Body of pancreas (tissue), 4 donors: ENCODE results near the gene EFNA1. TPM values are rescaled to one million over a fixed set of nuclear protein-coding genes. Genes with fewer than 3 reads are reported as not detected.

Source experiments
- ATAC-seq: fragments of 150-250 bp; one replicate; pipeline ENCODE4 v1.9.1; 2016
- DNase-seq, 4 donors: peaks; one replicate each; pipeline ENCODE4 v3.0.0-alpha.2; 2019
- H3K27ac ChIP-seq, 4 donors: fragments of 200-600 bp; sonication (generic); 1 replicate in 3 of 4; 2 replicates in 1 of 4; pipeline versions ENCODE4 v1.5.1 to v1.6.1; 2016 to 2019; ENCODE audit warnings: mild to moderate bottlenecking in 1 of 4, mixed read lengths in 1 of 4, moderate library complexity in 1 of 4
- H3K27me3 ChIP-seq, 2 donors: fragments of 200-600 bp; sonication (generic); one replicate each; pipeline ENCODE4 v1.6.0; 2016; ENCODE audit warnings: mild to moderate bottlenecking in 1 of 2
- H3K36me3 ChIP-seq, 2 donors: fragments of 200-600 bp; sonication (generic); replicated peaks in 1 of 2; 2 replicates each; pipeline ENCODE4 v1.5.1; 2016; ENCODE audit warnings: low read depth in 2 of 2; ENCODE audit not compliant: insufficient read depth in 1 of 2
- H3K4me1 ChIP-seq: fragments of 200-600 bp; sonication (generic); one replicate; pipeline ENCODE4 v1.6.0; 2016
- H3K4me3 ChIP-seq, 2 donors: fragments of 200-600 bp; sonication (generic); 1 replicate in 1 of 2; 2 replicates in 1 of 2; pipeline ENCODE4 v1.5.1; 2016 to 2019
- H3K9me3 ChIP-seq, 3 donors: fragments of 200-600 bp; sonication (generic); 1 replicate in 2 of 3; 2 replicates in 1 of 3; pipeline ENCODE4 v1.5.1; 2016
- CTCF ChIP-seq, 7 experiments: fragments of 450-650 bp in 4 of 7; fragments of 200-600 bp in 3 of 7; sonication (generic) in 3 of 7; IDR thresholded peaks; one replicate each; pipeline ENCODE4 v1.5.1; 2016 to 2019; ENCODE audit warnings: antibody characterized with exemption in 7 of 7
- POLR2A ChIP-seq, 3 donors: fragments of 450-650 bp; IDR thresholded peaks; one replicate each; pipeline ENCODE4 v1.6.1; 2016; ENCODE audit warnings: antibody characterized with exemption in 3 of 3, mild to moderate bottlenecking in 2 of 3
- WGBS, 2 donors: methylation state at CpG; one replicate each; pipeline ENCODE4 v1.1.5; 2017; 5-methylcytosine and 5-hydroxymethylcytosine counted together
- intact Hi-C: fragments of 100-400 bp; cut with DNase I; formaldehyde crosslinking; loops from one replicate; pipeline ENCODE4 v1.15.1; 2023
- total RNA-seq, 2 donors: library from RNA; depleted of rRNA; stranded (reverse); fragments of >200 nt; gene quantifications; one replicate each; pipeline ENCODE4 v1.1.0, GENCODE V29; 2016

The EFNA1 gene
- total RNA-seq, 2 donors from 2014 or later, result 10.5 to 20.2 TPM

GRCh38 chr1:155093911-155094621, 33.6 kb upstream of the EFNA1 start:
- DNase-seq, result peak in 1 of 4 donors; percentile 31
- Histone ChIP-seq H3K36me3 (no peaks in the 10 kb centered on the region), H3K27ac (no peak overlapping the region), H3K4me3 (no peak overlapping the region), H3K27me3 (no peaks in the 10 kb centered on the region), H3K4me1 (peaks cover 6% of the 10 kb centered on the region), H3K9me3 (no peaks in the 10 kb centered on the region)
- intact Hi-C loops, result loop anchor here (5.0 kb wide), 2 partner anchors 33 to 73 kb away; partner anchors contain the start of gene EFNA1
- TF ChIP-seq CTCF (IDR thresholded peaks at IDR 0.05) (peak in 6 of 7 experiments; percentile 19 to 56 (median 47)), POLR2A (IDR thresholded peaks at IDR 0.05) (no peak)
- WGBS, 2 donors, result 26 to 44% methylated on average over 9 to 13 of the region's 13 CpGs
- peak; percentile 68 for ATAC-seq

- Histone ChIP-seq H3K4me1 (peaks cover 6% of the 10 kb centered on the region), H3K4me3 (no peak overlapping the region), H3K27me3 (no peaks in the 10 kb centered on the region), H3K27ac (no peak overlapping the region), H3K9me3 (no peaks in the 10 kb centered on the region), H3K36me3 (no peaks in the 10 kb centered on the region)
- no peak for TF ChIP-seq CTCF (IDR thresholded peaks at IDR 0.05)
- TF ChIP-seq POLR2A (IDR thresholded peaks at IDR 0.05), result no peak
- intact Hi-C loops, result loop anchor here (5.0 kb wide), 2 partner anchors 33 to 73 kb away; partner anchors contain the start of gene EFNA1
- DNase-seq (no peak), ATAC-seq (no peak)
- WGBS, 2 donors, result 63 to 71% methylated on average over 2 of the region's 2 CpGs
These were observed 33.1 kb upstream of the EFNA1 start for GRCh38 chr1:155094622-155094948.

GRCh38 chr1:155099331-155099730, 28.3 kb upstream of the EFNA1 start:
- no peak for DNase-seq
- Histone ChIP-seq H3K4me3 (no peak overlapping the region), H3K4me1 (peaks cover 3% of the 10 kb centered on the region), H3K9me3 (no peaks in the 10 kb centered on the region), H3K27ac (no peak overlapping the region), H3K27me3 (no peaks in the 10 kb centered on the region), H3K36me3 (no peaks in the 10 kb centered on the region)
- no peak for TF ChIP-seq POLR2A (IDR thresholded peaks at IDR 0.05)
- TF ChIP-seq CTCF (IDR thresholded peaks at IDR 0.05), result no peak
- intact Hi-C loops, result no loop called here
- ATAC-seq, result no peak
- 82 to 83% methylated on average over 5 to 7 of the region's 7 CpGs for whole genome bisulfite sequencing, 2 donors

- intact Hi-C loops, result no loop called here
These were observed 24.4 kb upstream of the EFNA1 start for GRCh38 chr1:155103325-155103724.

More at GRCh38 chr1:155103325-155103724, 24.4 kb upstream of the EFNA1 start:
- ATAC-seq (no peak), DNase-seq (no peak)
- H3K36me3 ChIP-seq, result no peaks in the 10 kb centered on the region
- H3K27ac ChIP-seq, result no peak overlapping the region
- TF ChIP-seq POLR2A (IDR thresholded peaks at IDR 0.05) (no peak), CTCF (IDR thresholded peaks at IDR 0.05) (no peak)
- H3K27me3 ChIP-seq, result no peaks in the 10 kb centered on the region
- no peak overlapping the region for H3K4me3 ChIP-seq
- peaks cover 16% of the 10 kb centered on the region for H3K4me1 ChIP-seq
- WGBS, 2 donors, result 55 to 72% methylated on average over 9 of the region's 9 CpGs
- no peaks in the 10 kb centered on the region for H3K9me3 ChIP-seq
